ENCODE results near the gene ESCO1.
"Not testable (repeated sequence)": the region's sequence is repeated elsewhere in the genome, so short reads cannot be mapped to it uniquely, and the experiment has no call there.

Gene ESCO1

DNA sequence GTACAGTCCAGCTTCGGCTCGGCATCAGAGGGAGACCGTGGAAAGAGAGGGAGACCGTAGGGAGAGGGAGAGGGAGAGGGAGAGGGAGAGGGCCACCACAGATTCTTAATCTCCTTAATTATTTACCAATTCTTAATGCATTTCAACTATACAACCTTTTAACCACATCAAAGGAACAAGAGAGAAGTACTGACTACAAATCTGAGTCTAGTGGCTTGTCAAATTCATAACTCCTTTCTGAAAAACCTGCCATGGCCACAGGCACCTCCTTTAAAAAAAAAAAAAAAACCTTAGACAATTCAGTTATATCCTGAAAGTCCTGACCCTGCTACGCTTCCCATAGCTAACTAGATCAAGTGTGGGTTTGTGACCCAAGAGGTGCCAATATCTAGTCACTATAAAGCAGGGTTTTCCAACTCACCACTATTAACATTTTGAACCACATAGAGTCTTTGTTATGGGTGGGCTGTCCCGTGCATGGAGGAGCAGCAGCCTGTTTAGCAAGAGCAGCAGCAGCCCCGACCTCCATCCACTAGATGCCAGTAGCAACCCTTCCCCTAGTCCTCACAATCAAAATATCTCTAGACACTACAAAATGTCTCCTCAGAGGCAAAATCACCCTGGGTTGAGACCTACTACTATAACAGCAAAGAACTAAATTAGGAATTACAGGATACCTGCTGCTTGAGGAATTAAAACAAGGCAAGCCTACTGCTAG lies 6.8 kb downstream of the ESCO1 start:
- DNase-seq (ENCODE audit: low spot score) = no peak

DNA sequence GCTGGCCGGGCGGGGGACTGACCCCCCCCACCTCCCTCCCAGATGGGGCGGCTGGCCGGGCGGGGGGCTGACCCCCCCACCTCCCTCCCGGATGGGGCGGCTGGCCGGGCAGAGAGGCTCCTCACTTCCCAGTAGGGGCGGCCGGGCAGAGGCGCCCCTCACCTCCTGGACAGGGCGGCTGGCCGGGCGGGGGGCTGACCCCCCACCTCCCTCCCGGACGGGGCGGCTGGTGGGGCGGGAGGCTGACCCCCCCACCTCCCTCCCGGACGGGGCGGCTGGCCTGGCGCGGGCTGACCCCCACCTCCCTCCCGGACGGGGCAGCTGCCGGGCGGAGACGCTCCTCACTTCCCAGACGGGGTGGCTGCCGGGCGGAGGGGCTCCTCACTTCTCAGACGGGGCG lies 8.1 kb downstream of the ESCO1 start:
- DNase-seq (ENCODE audit: low spot score) = not testable (repeated sequence)

DNA sequence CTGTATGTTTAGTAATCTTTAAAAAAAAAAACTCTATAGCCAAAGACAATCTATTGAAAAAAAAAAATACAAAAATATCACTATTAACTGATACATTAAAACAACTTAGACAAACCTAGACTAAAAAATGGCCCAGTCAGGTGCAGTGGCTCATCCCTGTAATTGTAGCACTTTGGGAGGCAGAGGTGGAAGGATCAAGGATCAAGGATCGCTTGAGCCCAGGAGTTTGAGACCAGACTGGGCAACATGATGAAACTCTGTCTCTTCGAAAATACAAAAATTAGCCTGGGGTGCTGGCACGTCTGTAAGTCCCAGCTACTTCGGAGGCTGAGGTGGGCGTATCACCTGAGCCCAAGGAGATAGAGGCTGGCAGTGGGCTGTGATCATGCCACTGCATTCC lies 16.1 kb downstream of the ESCO1 start:
- DNase-seq (ENCODE audit: low spot score) = no peak

- no peak for DNase-seq (ENCODE audit: low spot score)
Measured at GRCh38 chr18:21575656-21576055, 24.8 kb downstream of the ESCO1 start.

DNA sequence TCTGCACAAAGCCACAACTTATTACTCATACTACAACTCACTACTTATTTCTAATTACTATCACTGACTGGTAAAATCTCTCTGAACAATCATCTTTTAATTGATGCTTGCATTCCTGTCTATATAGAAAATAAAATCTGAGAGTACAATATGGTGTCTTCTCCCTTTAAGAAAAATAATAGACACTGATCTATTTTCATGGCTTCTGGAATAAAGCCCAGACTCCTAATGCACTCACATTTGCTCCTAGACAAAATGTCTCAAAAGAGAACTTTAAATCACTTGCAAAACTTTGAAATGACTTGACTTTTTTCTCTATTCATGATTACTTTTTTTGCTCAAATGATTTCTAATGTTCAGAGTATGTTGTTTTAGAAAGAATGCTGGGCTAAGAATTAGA lies 28.7 kb downstream of the ESCO1 start:
- DNase-seq (ENCODE audit: low spot score) = no peak

- DNase-seq (ENCODE audit: low spot score) = no peak
Measured at GRCh38 chr18:21559195-21559594, 41.3 kb downstream of the ESCO1 start.

DNA sequence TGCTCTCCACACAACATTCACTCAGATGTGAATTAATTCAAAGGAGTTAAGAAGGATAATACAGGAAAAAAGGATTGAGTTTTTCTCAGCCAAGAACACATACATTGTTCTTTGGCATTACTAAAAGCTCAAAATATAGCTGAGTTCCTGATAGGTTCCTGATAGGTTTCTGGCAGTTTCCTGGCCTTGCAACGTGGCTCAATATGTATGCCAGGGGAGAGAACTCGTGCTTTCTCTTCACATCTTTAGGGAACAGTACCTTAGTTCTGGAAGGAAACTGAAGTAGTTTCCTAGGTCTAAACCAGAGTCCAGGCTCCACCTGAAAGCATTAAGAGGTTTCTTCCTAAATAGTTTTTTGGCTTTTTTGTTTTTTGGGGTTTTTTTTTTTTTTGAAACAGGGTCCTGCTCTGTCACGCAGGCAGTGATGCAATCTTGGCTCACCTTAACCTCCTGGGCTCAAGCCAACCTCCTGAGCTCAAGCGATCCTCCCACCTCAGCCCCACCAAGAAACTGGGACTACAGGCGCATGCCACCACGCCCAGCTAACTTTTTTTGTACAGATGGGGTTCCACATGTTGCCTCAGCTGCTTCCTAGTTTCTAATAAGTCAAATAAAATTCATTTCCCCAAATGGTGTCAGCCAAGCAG lies 42.8 kb downstream of the ESCO1 start:
- DNase-seq (ENCODE audit: low spot score) = no peak

DNA sequence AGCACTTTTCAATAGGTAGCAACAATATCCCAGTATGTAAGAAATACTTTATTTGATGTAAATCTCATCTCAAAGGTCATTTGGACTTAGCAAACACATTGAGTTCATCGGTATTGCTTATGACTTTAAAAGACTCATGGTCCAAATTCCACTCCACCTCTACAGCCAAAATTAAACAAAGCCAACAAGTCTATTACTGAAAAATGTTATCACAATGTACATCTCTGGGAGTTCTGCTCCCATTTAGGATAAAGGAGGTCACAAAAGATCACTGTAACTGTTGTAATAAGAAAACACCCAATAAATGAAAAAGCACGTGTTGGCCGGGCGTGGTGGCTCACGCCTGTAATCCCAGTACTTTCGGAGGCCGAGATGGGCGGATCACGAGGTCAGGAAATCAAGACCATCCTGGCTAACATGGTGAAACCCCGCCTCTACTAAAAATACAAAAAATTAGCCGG lies 50.0 kb downstream of the ESCO1 start:
- no peak for DNase-seq (ENCODE audit: low spot score)

GRCh38 chr18:21548647-21549046 lies 51.9 kb downstream of the ESCO1 start:
- no peak for DNase-seq (ENCODE audit: low spot score)

GRCh38 chr18:21546423-21546822 lies 54.1 kb downstream of the ESCO1 start:
- no peak for DNase-seq (ENCODE audit: low spot score)

- no peak for DNase-seq (ENCODE audit: low spot score)
Measured at GRCh38 chr18:21538230-21538629, 62.3 kb downstream of the ESCO1 start.

DNA sequence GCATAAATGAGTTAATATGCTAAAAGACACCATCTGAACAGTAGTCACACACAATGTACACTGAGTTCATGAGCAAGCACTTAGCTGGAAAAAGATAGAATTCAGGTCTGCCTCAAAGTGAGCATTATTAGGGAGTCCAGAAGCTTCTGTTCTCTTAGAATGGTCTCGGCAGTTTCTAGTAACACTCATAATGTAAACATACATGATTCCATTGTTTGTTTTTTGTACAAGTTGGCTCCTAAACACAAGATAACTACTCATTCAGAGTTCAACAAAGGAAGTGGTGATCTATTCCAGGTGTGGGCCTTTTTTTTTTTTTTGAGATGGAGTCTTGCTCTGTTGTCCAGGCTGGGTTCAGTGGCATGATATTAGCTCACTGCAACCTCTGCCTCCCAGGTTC lies 66.2 kb downstream of the ESCO1 start:
- no peak for DNase-seq (ENCODE audit: low spot score)

GRCh38 chr18:21526463-21526862 lies 74.0 kb downstream of the ESCO1 start:
- DNase-seq (ENCODE audit: low spot score) = no peak

- no peak for DNase-seq (ENCODE audit: low spot score)
Measured at GRCh38 chr18:21525916-21526315, 74.6 kb downstream of the ESCO1 start.

DNA sequence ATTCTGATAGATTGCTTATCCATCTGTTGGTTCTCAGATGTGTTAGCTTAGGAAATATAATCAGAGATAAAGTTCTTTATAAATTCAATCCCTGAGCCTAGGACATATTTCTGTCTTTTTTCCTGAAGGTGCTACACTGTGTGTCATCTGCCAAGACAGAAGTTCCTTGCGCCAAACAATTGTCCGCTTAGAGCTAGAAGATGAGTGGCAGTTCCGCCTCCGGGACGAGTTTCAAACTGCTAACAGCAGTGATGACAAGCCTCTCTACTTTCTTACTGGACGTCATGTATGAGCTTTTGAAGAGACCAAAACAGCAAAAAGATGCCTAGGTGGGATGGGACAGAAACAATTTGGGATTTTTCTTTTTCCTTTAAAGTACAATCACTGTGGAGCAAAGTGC lies 78.0 kb downstream of the ESCO1 start:
- DNase-seq (ENCODE audit: low spot score) = no peak

DNA sequence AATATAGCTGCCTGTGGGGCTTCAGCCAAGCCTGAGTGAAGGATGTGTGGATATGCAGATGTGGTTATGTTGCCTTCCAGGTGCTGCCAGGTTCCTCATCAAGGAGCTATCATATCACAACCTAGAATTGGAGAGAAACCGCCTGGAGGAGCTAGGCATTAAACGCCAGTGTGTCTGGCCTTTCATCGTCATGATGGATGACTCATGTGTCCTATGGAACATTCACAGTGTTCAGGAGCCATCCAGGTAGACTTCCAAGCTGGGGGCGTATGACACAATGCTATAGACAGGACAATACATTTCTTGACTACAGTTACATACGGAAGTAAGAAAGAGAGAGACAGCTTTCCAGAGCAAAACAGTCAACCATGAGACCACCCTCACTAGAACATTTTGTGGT lies 86.8 kb downstream of the ESCO1 start:
- no peak for DNase-seq (ENCODE audit: low spot score)

- no peak for DNase-seq (ENCODE audit: low spot score)
Measured at GRCh38 chr18:21513292-21513691, 87.2 kb downstream of the ESCO1 start.

GRCh38 chr18:21509062-21509461 lies 91.4 kb downstream of the ESCO1 start:
- DNase-seq (ENCODE audit: low spot score) = no peak

GRCh38 chr18:21507913-21508701 lies 92.4 kb downstream of the ESCO1 start:
- no peak for DNase-seq (ENCODE audit: low spot score)

GRCh38 chr18:21502661-21503060 lies 97.8 kb downstream of the ESCO1 start:
- DNase-seq (ENCODE audit: low spot score) = no peak

DNA sequence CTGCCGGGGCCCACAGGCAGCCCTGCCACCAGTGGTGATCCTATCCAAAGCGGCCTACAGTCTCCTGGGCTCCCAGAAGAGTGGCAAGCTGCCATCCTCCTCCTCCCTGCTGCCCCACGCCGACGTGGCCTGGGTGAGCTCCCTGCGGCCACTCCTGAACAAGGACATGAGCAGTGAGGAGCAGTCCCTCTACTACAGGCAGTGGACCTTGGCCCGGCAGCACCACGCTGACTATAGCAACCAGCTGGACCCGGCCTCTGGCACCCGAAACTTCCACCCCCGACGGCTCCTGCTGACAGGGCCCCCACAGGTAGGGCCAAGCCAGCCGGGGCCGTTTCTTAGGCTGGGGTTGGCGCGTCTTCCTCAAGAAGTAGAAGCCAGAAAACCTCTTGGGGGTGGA lies 100.5 kb downstream of the ESCO1 start:
- no peak for DNase-seq (ENCODE audit: low spot score)

- no peak for DNase-seq (ENCODE audit: low spot score)
Measured at GRCh38 chr18:21496277-21496835, 104.1 kb downstream of the ESCO1 start.

- no peak for DNase-seq (ENCODE audit: low spot score)
Measured at GRCh38 chr18:21490748-21491147, 109.8 kb downstream of the ESCO1 start.
